ENCODE data around the gene MCM3. TPM values are rescaled to one million over a fixed set of nuclear protein-coding genes. Genes with fewer than 3 reads are reported as not detected.

Gene MCM3
- total and polyA plus RNA-seq, 4 donors: 7.4 to 60.8 (median 12.3) TPM

DNA sequence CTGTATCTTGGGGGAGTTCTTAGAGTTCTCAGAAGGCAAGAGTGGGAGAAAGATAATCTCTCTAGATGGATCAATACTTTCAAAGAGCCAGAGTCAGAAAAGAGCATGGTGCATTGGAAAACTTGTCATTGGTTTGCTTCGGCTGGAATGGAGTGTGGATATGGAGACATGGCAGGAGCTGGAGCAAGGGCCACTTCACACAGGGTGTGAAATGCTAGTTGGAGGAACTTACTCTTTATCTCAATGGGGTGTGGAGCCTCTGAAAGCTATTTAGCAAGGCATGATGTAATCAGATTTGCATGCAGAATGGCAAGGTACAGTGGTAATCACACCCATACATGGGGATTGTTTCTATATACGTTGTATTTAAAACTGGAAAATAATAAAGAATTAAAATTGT, 45.9 kb upstream of the MCM3 start:
- H3K4me1 ChIP-seq (ENCODE audit: control insufficient read depth in 4 of 4, insufficient read depth in 4 of 4, low read length in 3 of 4): no peaks in the 10 kb centered on the region
- H3K27me3 ChIP-seq (ENCODE audit: control insufficient read depth in 4 of 4, insufficient read depth in 4 of 4, low read length in 3 of 4): no peaks in the 10 kb centered on the region
- no peaks in the 10 kb centered on the region for H3K36me3 ChIP-seq (ENCODE audit: control insufficient read depth in 4 of 4, insufficient read depth in 3 of 4, low read depth in 1 of 4, low read length in 3 of 4)
- TF ChIP-seq, protein P1, sequence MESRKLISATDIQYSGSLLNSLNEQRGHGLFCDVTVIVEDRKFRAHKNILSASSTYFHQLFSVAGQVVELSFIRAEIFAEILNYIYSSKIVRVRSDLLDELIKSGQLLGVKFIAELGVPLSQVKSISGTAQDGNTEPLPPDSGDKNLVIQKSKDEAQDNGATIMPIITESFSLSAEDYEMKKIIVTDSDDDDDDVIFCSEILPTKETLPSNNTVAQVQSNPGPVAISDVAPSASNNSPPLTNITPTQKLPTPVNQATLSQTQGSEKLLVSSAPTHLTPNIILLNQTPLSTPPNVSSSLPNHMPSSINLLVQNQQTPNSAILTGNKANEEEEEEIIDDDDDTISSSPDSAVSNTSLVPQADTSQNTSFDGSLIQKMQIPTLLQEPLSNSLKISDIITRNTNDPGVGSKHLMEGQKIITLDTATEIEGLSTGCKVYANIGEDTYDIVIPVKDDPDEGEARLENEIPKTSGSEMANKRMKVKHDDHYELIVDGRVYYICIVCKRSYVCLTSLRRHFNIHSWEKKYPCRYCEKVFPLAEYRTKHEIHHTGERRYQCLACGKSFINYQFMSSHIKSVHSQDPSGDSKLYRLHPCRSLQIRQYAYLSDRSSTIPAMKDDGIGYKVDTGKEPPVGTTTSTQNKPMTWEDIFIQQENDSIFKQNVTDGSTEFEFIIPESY (IDR thresholded peaks at IDR 0.05): no peak
- TF ChIP-seq RAD21 (IDR thresholded peaks at IDR 0.05): no peak
- no peak for TF ChIP-seq FOXA1 (IDR thresholded peaks at IDR 0.05)
- no peak for TF ChIP-seq HNF4G (IDR thresholded peaks at IDR 0.05)
- H3K9ac ChIP-seq (ENCODE audit: low read depth in 1 of 2, low read length in 2 of 2): no peak overlapping the region
- no peak overlapping the region for H3K27ac ChIP-seq (ENCODE audit: low read depth in 1 of 2, low read length in 2 of 2)
- H3K4me3 ChIP-seq (ENCODE audit: low read depth in 1 of 3, low read length in 3 of 3): no peak overlapping the region
- 65% methylated on average over 2 of the region's 2 CpGs for WGBS
- DNase-seq (ENCODE audit: low spot score): no peak
- H3K9me3 ChIP-seq (ENCODE audit: control insufficient read depth in 4 of 4, low read length in 3 of 4): no peaks in the 10 kb centered on the region

GRCh38 chr6:52328729-52329128, 44.2 kb upstream of the MCM3 start:
- WGBS: 86% methylated on average over 2 of the region's 2 CpGs
- TF ChIP-seq JUND (IDR thresholded peaks at IDR 0.05) (no peak), RAD21 (IDR thresholded peaks at IDR 0.05) (no peak), EGR1 (IDR thresholded peaks at IDR 0.05; ENCODE audit: low read depth in 2 of 2) (no peak), RXRA (IDR thresholded peaks at IDR 0.05) (no peak), HNF4A (conservative IDR thresholded peaks at IDR 0.05) (no peak), CTCF (IDR thresholded peaks at IDR 0.05; ENCODE audit: low read depth, low read length, missing input control) (no peak), HNF4G (IDR thresholded peaks at IDR 0.05) (no peak), YY1 (IDR thresholded peaks at IDR 0.05) (no peak), SP1 (IDR thresholded peaks at IDR 0.05) (no peak), FOXA2 (IDR thresholded peaks at IDR 0.05) (no peak), GABPA (IDR thresholded peaks at IDR 0.05 in 1 of 2, conservative IDR thresholded peaks at IDR 0.05 in 1 of 2) (no peak), NR2F2 (IDR thresholded peaks at IDR 0.05) (no peak)
- TF ChIP-seq, protein P1 (IDR thresholded peaks at IDR 0.05): no peak
- TF ChIP-seq, protein P2, sequence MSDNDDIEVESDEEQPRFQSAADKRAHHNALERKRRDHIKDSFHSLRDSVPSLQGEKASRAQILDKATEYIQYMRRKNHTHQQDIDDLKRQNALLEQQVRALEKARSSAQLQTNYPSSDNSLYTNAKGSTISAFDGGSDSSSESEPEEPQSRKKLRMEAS (IDR thresholded peaks at IDR 0.05): no peak
- TF ChIP-seq, protein P3, sequence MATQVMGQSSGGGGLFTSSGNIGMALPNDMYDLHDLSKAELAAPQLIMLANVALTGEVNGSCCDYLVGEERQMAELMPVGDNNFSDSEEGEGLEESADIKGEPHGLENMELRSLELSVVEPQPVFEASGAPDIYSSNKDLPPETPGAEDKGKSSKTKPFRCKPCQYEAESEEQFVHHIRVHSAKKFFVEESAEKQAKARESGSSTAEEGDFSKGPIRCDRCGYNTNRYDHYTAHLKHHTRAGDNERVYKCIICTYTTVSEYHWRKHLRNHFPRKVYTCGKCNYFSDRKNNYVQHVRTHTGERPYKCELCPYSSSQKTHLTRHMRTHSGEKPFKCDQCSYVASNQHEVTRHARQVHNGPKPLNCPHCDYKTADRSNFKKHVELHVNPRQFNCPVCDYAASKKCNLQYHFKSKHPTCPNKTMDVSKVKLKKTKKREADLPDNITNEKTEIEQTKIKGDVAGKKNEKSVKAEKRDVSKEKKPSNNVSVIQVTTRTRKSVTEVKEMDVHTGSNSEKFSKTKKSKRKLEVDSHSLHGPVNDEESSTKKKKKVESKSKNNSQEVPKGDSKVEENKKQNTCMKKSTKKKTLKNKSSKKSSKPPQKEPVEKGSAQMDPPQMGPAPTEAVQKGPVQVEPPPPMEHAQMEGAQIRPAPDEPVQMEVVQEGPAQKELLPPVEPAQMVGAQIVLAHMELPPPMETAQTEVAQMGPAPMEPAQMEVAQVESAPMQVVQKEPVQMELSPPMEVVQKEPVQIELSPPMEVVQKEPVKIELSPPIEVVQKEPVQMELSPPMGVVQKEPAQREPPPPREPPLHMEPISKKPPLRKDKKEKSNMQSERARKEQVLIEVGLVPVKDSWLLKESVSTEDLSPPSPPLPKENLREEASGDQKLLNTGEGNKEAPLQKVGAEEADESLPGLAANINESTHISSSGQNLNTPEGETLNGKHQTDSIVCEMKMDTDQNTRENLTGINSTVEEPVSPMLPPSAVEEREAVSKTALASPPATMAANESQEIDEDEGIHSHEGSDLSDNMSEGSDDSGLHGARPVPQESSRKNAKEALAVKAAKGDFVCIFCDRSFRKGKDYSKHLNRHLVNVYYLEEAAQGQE (IDR thresholded peaks at IDR 0.05): no peak
- TF ChIP-seq, protein P4, sequence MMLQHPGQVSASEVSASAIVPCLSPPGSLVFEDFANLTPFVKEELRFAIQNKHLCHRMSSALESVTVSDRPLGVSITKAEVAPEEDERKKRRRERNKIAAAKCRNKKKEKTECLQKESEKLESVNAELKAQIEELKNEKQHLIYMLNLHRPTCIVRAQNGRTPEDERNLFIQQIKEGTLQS (IDR thresholded peaks at IDR 0.05): no peak
- Histone ChIP-seq H3K36me3 (ENCODE audit: control insufficient read depth in 4 of 4, insufficient read depth in 3 of 4, low read depth in 1 of 4, low read length in 3 of 4) (no peaks in the 10 kb centered on the region), H3K27ac (ENCODE audit: low read depth in 1 of 2, low read length in 2 of 2) (no peak overlapping the region), H3K4me3 (ENCODE audit: low read depth in 1 of 3, low read length in 3 of 3) (no peak overlapping the region), H3K9ac (ENCODE audit: low read depth in 1 of 2, low read length in 2 of 2) (no peak overlapping the region), H3K4me1 (ENCODE audit: control insufficient read depth in 4 of 4, insufficient read depth in 4 of 4, low read length in 3 of 4) (no peaks in the 10 kb centered on the region), H3K27me3 (ENCODE audit: control insufficient read depth in 4 of 4, insufficient read depth in 4 of 4, low read length in 3 of 4) (no peaks in the 10 kb centered on the region), H3K9me3 (ENCODE audit: control insufficient read depth in 4 of 4, low read length in 3 of 4) (no peaks in the 10 kb centered on the region)
- DNase-seq (ENCODE audit: low spot score): no peak

All from liver (tissue), 9 donors.